NCI-H82 treated with DMSO at 0.1 percent for 48 hours (cell line): ENCODE measurements around the gene WRNIP1.

ENCODE experiments used
- DNase-seq: peaks from one replicate; lab custom pipeline; 2025; ENCODE audit not compliant: unreplicated experiment; lab: John Stamatoyannopoulos, UW

The WRNIP1 gene

DNA sequence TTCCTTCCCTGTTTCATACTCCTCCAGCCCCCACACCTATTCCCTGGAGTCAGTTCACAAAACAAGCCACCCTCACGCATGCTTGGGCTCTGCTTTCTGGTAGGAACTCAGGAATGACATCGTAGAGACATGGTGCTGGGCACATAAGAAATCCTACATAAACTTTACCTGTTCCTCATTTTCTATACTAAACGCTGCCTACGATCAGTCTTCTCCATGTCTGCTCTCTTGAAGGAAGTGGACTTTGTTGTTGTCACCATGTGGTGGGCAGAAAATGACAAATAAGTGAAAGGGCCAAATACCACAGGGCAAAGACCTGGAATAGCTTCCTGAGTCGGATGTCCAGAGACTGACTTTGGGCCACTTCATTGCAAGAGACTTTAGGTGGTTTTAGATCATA, 24.6 kb upstream of the WRNIP1 start:
- DNase-seq: no peak

DNA sequence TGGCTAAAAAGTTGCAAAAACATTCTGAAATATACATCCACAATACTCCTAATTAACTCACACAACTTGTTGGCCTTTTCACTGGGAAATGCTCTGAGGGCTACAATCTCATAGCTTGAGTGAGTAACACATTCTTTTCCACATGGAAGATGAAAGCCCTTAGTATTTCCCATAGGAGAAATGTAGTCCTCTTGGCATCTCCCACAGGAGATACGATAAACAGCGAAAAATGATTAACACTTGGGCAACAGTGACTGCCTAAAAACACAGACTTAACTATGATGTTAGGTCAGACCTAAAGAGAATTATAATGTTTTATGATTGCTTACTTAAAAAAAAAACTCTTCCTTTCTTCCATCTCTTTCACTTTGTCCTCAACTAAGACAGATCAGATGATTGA, 23.4 kb upstream of the WRNIP1 start:
- DNase-seq: no peak

DNA sequence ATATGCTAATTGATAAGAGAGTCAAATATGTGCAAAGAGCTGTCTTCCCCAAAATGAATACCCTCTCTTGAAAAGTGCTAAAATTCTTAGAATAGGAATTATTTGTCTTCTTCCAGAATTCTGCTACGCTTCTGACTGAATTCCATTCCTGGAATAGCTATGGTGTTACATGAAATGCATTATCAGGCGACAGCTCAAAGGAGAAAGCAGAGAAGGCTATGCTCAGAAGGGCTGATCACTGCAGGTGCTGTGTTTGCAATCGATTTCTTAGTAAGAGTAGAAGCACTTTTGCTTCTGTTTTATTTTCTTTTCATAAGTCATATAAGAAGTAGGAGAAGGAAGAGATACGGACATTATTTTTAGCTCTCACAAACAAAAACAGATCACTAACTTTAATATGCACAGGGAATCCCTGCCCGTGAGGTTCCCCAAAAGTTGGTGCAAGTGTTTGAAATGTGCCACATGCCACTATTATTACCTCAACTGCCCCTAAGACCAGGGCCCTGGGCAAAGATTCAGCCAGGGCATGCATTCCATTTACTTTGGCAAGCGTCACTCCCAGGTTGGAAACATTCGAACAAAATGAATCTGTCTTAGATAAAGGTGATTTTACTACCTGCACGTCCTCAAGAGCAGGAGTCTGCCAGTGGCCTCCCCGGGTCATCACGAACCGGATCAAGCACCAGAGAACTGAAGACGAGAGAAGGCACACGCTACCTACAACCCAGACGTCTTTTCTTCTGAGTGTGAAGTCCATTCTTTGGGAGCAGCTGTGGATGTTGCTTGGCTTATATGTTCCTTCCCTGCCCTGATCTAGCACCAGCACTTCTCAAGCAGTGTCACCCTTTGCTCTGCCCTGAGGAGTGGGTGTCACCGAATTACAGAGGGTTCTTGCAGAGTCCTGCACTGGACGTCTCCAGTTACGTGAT, 21.6 kb upstream of the WRNIP1 start:
- no peak for DNase-seq

DNA sequence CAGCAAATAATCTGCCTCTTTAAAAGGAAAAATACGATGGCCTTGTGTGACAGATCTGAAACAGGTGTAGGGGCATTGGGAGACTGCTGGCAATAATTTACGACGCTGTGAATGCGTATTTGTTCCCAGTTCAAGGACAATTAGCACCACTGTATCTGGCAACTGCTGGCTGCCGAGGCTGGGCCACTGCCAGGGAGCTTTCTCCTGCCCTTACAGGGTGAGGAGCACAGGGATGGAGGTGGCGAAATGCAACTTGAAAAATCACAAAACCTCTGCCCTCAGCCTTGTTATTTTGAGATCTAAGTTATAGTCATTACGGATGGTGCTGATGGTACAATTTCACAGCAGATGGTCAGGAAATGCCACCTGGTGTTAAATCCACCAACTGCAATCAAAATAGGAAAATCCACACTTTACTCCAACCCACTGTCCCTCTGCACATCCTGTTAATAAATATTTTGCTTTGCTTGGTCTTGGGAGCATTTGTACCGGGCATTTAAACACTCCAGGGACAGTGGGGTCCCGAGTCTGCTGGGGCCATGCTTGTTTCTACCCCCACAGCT, 20.9 kb upstream of the WRNIP1 start:
- DNase-seq: no peak

DNA sequence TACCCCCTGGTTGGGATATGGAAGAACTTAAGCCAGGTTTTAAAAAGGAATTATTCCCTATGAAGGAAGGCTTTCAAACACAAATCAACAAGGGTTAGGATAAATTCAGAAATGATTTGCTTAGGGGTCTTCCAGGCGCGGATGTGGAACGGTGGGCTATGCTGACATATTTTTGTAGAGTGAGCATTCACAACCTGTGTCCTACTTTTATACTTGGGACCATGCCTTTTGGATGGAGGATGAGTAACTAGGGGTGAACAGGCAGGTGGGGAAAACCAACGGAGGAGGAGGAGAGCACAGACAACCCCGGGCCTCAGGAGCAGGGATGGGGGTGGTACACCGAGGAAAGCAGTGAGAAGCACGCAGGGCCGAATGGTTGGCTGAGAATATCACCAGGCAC, 20.4 kb upstream of the WRNIP1 start:
- DNase-seq: no peak

DNA sequence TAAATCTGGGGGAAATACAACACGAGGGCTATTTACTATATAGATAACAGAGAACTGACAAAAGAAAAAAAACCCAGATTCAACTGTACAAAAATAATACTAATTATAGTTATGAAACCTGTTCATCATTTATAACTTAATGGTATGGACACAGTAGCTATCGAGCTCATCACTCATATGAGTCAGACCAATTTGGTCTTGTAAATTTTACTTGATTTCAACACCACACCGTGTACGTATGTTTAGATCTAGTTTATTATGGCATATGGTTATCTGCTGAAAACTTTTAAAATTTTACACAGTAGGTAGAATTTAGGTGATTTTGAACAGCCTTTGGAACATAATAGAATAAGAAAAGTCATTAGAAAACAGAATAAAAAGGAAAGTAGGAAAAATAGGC, 19.9 kb upstream of the WRNIP1 start:
- no peak for DNase-seq

DNA sequence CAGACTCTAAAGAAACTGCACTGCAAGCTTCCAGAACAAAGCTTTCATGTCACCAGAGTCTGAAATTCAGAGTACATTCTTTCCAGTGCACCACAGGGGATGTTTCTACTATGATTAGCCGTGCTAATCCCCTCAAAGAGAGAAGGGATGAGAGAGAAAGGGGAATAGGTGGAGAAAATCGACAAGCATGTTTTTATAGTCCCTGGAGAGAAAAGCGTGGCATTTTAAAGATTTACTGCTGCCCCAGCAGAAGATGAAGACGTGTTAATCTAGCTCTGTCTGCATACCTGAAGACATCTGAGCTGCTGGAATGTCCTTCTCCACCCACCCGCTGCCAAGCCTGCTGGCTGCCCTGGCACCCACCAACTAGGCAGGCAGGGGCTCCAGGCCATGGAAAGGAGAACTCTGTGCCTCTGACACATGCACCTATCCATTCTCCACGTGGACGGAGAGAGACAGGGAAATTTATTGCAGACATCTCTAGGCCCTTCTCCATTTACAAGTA, 18.6 kb upstream of the WRNIP1 start:
- peak; percentile 2 for DNase-seq

DNA sequence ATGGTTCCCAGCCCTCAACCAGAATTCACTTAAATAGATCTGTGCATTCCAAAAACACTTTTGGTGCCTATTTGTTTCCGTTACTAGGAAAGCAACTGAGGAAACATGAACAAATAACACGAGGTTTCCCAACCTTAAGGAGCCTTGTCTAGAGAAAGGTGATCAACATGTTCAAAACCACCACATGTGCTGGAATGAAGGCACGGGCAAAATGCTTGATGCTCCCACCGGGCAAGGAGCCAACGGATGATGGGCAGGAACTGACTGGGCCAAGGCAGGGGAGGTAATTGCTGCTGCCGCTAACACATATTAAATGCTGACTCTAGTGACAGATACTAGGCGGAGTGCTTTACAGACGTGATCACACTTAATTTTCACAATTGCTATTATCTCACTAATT, 17.0 kb upstream of the WRNIP1 start:
- no peak for DNase-seq

DNA sequence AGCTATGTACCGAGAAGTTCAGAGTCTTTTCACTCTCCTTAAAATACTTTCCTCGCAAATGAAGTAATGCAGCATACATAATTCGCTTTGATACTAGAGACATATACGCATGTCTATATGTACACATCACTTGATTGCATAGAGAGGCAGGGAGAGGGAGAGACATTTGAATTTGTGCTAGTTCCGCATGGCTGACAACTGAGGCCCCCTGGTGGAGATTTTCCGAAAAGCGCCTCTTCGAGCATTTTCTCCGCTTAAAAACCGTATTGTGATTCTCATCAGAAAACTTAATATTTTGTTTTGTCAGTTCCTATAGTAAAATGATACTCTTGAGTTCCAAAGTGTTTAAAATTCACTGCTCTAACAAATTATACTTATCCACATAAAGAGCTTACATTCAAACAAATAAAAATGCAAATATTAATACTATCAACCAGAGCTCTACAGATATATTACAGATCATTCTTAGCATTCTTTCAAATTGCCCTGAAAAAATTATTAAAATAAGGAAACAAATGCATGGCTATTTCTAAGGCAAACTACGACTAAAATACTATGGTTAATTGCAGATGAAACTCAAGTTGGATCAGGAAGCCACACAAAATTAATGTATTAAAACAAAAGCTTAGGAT, 15.1 kb upstream of the WRNIP1 start:
- peak; percentile 33 for DNase-seq

DNA sequence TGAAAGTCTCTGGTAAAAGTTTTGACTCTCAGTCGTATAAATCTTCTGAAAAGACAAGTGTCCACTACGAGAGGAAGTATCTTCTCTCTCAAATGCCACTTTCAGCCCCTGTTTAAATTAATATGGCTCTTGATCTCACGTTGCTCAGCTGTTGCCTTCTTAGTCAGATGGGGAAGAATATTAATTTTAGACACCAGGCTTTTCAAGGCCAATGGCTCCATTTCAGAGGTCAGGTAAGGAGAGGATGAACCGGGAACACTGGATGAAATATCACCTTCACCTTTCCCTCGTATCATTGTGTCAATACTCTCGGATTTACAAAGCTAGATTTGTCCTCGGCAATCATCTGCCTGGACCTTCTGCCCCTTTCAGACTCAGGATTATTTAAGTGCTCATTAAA, 14.4 kb upstream of the WRNIP1 start, which contains the start of gene MYLK4:
Gene MYLK4, minus strand, starts transcription at position 91 of the 400 bp plus-strand sequence. CDS start 1,628 bp downstream, outside the sequence.
- DNase-seq: no peak

DNA sequence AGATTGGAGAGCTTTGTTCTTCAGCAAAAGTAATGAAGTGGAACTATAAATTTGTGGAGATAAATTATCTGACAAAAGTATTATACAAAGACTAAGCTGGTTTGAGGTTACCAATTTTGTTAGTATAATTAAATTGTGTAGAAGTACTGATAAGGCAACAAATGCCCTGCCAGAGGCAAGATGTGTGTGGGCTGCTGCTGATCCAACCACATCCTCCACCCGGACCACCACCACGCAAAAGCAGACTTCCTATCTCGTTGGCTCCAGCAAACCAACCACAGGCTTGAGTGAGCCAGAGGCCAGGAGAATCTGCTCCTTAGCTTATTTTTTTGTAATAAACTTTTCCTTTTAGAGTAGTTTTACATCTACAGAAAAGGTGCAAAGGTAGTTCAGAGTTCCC, 13.3 kb upstream of the WRNIP1 start:
- no peak for DNase-seq

DNA sequence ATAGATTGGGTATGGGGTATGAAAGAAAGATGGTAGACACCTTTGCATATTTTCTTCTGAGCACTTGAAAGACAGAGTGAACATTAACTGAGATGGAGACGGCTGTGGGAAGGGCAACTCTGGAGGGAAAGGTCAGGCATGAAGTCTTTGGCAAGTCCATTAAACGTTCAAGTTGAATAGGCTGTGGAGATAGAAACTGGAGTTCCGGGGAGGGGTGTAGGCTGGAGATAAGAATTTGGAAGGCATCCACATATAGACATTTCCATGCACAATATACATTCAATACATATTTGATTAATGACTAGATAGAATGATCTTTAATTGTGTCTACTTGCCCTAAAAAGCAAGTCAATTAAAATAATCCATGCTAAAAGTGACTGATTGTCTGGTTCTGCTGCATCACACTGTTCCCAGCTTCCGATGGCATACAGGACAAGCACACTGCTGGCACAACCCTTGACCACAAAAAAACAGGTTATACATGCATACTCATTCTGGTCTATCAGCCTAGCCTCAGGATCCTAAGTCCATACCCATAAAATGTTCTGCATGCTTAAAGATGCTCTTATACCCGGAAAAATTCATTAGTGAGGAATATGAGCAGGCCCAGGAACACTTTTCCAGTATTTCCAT, 12.6 kb upstream of the WRNIP1 start:
- DNase-seq: no peak

DNA sequence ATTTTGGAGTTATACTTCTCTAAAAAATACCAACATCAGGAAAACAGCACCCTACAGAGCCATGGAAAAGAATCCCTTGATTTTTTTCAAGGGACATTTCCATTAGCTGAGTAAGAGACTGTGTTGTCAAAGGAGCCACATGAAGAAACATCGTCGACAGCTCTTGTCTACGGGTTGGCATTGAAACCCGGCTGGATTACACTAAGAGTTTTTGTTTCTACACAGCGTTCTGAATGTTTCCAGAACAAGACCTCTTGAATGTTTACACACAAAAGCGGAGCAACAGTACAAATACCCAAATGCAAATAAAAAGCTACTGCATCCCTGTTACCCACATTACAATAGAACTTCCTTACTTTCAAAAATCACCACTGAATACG, 12.1 kb upstream of the WRNIP1 start:
- DNase-seq: no peak

DNA sequence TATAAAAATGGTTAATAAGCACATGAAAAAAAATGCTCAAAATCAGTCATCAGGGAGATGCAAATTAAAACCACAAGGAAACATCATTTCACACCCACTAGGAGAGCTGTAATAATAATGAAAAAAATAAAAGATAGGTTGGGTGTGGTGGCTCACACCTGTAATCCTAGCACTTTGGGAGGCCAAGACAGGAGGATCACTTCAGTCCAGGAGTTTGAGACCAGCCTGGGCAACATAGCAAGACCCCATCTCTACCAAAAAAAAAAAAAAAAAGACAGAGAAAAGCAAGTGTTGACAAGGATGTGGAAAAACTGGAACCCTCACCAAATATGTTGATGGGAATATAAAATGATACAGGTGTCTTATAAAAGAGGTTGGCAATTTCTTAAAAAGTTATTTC, 11.4 kb upstream of the WRNIP1 start:
- DNase-seq: no peak

DNA sequence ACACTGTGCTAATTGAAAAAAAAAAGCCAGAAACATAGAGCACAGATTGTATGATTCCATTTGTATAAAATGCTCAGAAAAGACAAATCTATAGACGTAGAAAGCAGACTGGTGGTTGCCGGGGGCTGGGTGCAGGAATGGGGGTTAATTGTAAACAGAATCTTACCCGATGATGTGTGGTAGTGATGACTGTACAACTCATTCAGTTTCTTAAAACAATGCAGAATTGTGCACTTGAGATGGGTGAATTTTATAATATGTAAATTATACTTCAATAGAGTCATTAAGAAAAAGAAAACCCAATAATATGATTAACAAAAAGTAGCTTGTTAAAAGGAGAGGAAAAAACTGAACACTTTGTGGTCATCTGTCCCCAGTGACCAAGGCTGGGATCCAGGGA, 10.8 kb upstream of the WRNIP1 start:
- no peak for DNase-seq

DNA sequence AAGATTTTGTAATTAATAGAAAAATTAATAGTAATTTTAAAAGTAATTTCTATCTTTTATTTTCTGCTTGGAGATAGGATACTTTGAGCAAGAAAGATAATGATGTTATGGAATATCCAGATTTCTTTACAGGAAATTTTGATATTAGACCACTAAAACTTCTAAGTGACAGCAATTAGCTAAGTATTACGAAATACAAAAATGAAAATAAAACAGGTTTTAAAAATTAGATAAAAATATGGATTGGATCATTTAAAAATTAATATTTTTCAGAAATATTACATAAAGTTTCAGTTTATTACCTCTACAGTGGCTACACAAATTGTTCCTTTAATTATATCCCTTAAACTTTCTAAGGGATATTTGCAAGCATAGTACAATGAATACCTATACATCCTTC, 10.3 kb upstream of the WRNIP1 start:
- DNase-seq: no peak

DNA sequence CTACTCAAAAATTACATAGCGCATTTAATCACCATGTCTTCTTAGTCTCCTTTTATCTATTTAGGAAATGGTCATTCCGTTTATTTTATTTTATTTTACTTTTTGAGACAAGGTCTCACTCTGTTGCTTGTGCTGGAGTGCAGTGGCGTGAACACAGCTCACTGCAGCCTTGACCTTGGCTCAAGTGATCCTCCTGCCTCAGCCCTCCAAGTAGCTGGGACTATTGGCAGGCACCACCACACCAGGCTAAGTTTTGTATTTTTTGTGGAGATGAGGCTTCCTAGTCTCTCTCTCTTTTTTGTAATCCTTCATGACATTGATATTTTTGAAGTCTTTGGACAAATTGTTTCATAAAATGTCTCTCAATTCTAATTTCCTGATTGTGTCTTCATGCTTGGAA, 9.7 kb upstream of the WRNIP1 start:
- no peak for DNase-seq

DNA sequence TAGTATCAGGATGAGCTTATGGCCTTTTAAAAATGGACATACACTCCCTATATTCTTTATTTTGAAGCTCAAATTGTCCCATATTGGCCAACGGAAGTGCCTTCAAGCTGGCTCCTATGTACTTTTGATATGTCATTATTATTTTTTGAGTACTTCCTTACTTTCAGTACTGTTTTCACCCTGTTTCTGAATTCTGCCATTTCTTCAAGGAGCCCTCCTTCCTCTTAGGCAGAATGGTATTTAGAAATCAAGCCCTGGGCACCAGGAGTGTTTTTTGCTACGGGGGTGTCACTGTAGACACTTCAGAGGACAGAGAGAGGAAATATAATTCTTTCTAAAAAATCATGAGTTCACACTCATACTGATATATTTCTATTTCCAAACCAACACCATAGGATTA, 9.0 kb upstream of the WRNIP1 start:
- no peak for DNase-seq

DNA sequence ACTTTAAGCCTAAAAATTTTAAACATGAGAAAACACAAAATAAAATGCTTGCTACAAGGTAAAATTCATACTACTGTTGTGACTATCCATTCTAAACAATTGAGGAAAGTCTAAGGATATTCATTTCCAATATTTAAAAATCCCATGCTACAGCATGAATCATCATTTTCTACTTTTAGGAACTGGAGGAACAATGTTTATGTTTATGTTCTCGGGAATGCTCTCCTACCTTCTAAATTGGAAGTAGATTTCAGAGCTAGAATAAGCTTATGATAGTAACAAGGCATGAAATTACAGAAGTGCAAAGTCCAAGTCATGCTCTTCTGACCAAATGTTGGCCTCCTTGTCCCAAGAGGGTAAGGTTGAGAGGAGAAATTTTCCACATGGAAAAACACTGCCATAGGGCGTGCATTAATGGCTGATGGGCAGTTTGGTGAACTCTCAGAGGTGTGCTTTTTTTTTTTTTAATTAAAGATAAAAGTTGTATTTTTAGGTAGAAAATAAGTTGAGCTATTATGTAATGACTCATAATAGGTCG, 8.4 kb upstream of the WRNIP1 start:
- DNase-seq: no peak

DNA sequence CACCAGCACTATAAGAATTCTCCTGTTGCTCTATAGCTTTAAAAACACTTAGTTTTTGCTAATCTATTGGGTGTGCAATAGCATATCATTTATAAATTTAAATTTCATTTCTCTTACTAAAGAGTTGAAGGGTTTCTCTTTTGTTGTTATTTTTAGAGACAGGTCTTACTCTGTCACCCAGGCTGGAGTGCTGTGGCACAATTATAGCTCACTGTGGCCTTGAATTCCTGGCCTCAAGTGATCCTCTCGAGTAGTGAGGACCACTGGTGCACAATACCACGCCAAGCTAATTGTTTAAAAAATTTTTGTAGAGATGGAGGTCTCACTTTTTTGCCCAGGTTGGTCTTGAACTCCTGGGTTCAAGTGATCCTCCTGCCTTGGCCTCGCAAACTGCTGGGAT, 6.2 kb upstream of the WRNIP1 start:
- DNase-seq: no peak
